ENCODE data around the gene CNOT10. TPM values are rescaled to one million over a fixed set of nuclear protein-coding genes. Genes with fewer than 3 reads are reported as not detected.

The CNOT10 gene
- polyA plus RNA-seq, 1 experiment: 22.9 TPM

DNA sequence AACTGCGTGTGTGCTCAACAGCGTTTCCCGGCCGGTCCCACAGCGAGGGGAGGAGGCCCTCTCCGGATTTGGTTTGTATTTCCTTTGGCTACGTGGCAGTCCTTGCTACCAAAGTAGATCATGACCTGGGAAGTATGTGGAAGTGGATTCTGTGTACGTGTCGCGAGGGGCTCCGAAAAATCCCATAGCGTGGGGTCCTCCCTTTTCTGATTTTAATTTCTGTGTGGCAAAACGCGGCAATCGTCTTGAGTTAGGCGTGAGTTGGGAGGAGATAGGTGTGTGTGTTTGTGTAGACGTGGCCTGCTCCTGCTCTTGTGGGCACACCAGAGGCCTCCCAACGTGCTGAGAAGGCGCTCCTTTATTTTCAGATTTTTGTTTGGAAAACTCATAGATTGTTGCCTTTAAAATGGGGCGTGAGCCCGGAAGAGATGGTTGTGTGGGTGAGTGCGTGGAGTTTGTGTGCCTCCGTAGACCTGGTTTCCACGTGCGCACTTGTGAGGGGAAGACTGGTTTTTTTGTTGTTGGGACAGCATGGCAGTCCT is 134.1 kb downstream of the CNOT10 start:
- no peak overlapping the region for H3K4me3 ChIP-seq (ENCODE audit: low read depth, low read length)
- ChIA-PET POLR2A (no interaction called here), CTCF (no interaction called here)
- no peak for DNase-seq (ENCODE audit: low read depth, low spot score)
- peaks cover 15% of the 10 kb centered on the region for H3K9me3 ChIP-seq (ENCODE audit: control insufficient read depth, insufficient read depth, low read length)
- H3K27ac ChIP-seq (ENCODE audit: low read depth, low read length): no peak overlapping the region
- H3K27me3 ChIP-seq (ENCODE audit: control insufficient read depth, insufficient read depth, low read length): peaks cover 81% of the 10 kb centered on the region
- TF ChIP-seq, protein P1, sequence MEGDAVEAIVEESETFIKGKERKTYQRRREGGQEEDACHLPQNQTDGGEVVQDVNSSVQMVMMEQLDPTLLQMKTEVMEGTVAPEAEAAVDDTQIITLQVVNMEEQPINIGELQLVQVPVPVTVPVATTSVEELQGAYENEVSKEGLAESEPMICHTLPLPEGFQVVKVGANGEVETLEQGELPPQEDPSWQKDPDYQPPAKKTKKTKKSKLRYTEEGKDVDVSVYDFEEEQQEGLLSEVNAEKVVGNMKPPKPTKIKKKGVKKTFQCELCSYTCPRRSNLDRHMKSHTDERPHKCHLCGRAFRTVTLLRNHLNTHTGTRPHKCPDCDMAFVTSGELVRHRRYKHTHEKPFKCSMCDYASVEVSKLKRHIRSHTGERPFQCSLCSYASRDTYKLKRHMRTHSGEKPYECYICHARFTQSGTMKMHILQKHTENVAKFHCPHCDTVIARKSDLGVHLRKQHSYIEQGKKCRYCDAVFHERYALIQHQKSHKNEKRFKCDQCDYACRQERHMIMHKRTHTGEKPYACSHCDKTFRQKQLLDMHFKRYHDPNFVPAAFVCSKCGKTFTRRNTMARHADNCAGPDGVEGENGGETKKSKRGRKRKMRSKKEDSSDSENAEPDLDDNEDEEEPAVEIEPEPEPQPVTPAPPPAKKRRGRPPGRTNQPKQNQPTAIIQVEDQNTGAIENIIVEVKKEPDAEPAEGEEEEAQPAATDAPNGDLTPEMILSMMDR (IDR thresholded peaks at IDR 0.05; ENCODE audit: low read depth, low read length): no peak

DNA sequence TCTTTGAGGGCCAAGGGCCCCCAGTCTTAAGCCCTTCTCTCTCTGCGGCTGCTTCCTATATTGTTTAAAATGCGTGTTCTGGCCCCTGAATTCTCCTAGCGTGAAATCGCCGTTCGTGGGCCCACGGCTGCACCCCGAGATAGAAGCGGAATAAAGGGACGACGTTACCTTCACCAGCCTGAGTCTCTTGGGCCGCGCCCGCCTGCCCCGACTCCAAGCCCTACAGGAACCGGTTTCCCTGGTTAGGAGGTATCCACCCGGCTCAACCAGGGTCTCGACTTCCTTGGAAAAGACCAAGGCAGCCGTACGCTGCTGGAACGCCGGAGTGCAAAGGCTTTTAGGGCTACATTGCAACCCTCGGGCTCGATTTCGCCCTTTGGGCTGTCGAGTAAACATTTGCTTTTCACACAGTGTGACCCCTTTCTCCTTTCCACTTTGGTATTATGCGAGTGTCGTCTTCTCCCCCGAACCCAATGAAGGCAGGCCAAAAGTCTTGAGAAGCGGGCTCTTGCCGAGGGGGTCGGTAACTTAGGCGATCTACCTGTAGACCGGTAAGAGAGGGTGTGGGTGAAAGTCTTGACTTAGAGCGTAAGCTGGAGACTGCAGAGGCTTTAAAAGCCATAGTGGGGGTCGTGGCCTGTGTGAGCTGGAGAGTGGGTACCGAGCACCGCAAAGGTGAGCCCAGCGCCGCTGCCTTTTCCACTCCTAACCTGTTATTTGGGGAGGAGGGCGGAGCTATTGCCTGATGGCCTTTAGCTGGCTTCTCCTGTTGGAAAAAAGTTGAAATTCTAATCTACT is 134.8 kb downstream of the CNOT10 start:
- CTCF ChIA-PET: interaction anchor here (0.7 kb wide), 1 partner anchor 39 kb away, joined by 3 read pairs; no protein-coding TSS in a partner anchor
- TF ChIP-seq, protein P1 (IDR thresholded peaks at IDR 0.05; ENCODE audit: low read depth, low read length): no peak
- Histone ChIP-seq H3K27ac (ENCODE audit: low read depth, low read length) (no peak overlapping the region), H3K4me3 (ENCODE audit: low read depth, low read length) (no peak overlapping the region), H3K9me3 (ENCODE audit: control insufficient read depth, insufficient read depth, low read length) (peaks cover 15% of the 10 kb centered on the region), H3K27me3 (ENCODE audit: control insufficient read depth, insufficient read depth, low read length) (peaks cover 75% of the 10 kb centered on the region)
- POLR2A ChIA-PET: interaction anchor here (0.5 kb wide), 1 partner anchor 95 kb away, joined by 3 read pairs; no protein-coding TSS in a partner anchor
- no peak for DNase-seq (ENCODE audit: low read depth, low spot score)

DNA sequence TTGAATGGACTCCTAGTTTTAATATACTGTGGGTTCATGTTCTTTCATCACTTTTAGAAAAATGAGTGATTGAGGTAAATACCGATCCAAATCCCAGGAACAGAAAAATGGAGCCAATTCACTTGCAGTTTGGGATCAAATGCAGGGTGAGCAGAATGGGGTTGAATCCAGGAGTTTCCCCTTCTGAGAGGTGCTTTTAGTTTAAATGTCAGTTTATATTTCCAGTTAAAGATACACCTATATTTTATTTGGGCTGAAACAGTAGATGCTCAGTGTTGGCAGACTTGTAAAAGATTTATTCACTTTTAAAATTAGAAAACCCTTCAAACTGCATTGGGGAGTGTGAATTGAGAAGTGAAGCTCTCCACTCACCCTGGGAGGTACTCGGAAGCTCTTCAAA is 135.4 kb downstream of the CNOT10 start:
- no peak overlapping the region for H3K4me3 ChIP-seq (ENCODE audit: low read depth, low read length)
- peaks cover 15% of the 10 kb centered on the region for H3K9me3 ChIP-seq (ENCODE audit: control insufficient read depth, insufficient read depth, low read length)
- peaks cover 74% of the 10 kb centered on the region for H3K27me3 ChIP-seq (ENCODE audit: control insufficient read depth, insufficient read depth, low read length)
- TF ChIP-seq, protein P1 (IDR thresholded peaks at IDR 0.05; ENCODE audit: low read depth, low read length): no peak
- no peak for DNase-seq (ENCODE audit: low read depth, low spot score)
- POLR2A ChIA-PET: interaction anchor here (0.5 kb wide), 1 partner anchor 94 kb away, joined by 3 read pairs; no protein-coding TSS in a partner anchor
- H3K27ac ChIP-seq (ENCODE audit: low read depth, low read length): no peak overlapping the region
- CTCF ChIA-PET: interaction anchor here (0.7 kb wide), 1 partner anchor 40 kb away, joined by 3 read pairs; no protein-coding TSS in a partner anchor

DNA sequence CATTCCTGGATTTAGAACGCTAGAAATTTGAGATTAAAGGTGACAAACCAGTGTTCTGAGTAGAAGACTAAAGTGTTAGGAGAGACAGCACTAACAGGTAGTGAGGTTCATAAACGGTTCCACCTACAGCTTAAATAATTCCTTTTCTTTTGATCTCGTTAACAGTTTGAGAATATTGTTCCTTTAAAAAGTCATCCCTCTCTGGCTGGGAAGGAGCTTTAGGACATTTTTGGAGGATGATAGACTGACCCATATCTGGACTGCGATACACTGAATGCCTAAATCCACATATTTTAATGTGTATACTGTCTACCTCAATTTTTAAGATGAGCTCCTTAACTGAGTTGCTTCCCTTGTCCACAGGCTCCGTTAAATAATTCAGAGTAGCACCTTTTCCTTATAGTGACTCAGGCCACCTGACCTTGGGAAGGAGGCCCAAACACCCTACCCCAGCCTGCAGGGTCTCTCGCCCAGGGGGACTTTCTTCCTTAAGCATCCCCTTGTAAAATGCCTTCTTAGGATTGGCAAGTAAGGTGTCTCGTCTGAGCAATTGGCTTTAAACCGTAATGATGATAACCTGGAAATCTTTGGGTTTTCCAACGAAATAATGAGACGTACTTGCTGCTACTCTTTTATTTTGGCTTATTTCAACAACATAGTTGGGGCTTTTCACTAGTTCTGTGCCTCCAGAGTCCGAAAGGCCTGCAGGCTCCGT is 136.1 kb downstream of the CNOT10 start:
- no peak overlapping the region for H3K4me3 ChIP-seq (ENCODE audit: low read depth, low read length)
- peaks cover 15% of the 10 kb centered on the region for H3K9me3 ChIP-seq (ENCODE audit: control insufficient read depth, insufficient read depth, low read length)
- H3K27me3 ChIP-seq (ENCODE audit: control insufficient read depth, insufficient read depth, low read length): peaks cover 67% of the 10 kb centered on the region
- CTCF ChIA-PET: interaction anchor here (0.7 kb wide), 1 partner anchor 40 kb away, joined by 3 read pairs; no protein-coding TSS in a partner anchor
- TF ChIP-seq, protein P1 (IDR thresholded peaks at IDR 0.05; ENCODE audit: low read depth, low read length): no peak
- no peak for DNase-seq (ENCODE audit: low read depth, low spot score)
- no peak overlapping the region for H3K27ac ChIP-seq (ENCODE audit: low read depth, low read length)
- POLR2A ChIA-PET: no interaction called here
